AG09319 (cell line): Measurements from ENCODE around the gene OGN.
"Not testable (repeated sequence)": the region's sequence is repeated elsewhere in the genome, so short reads cannot be mapped to it uniquely, and the experiment has no call there.

Experiments used
- DNase-seq: peaks from one replicate; pipeline ENCODE4 v3.0.0-alpha.2; 2010; ENCODE audit warnings: low read depth; ENCODE audit errors: extremely low read depth
- TF ChIP-seq, protein P1 (sequence below): IDR thresholded peaks from 2 replicates; pipeline ENCODE4 v1.5.1; 2011; ENCODE audit warnings: low read depth, mild to moderate bottlenecking, inconsistent platforms, low read length, moderate library complexity

OGN gene

GRCh38 chr9:92423612-92424011, 19.2 kb upstream of the OGN start:
- DNase-seq = no peak
- TF ChIP-seq, protein P1, sequence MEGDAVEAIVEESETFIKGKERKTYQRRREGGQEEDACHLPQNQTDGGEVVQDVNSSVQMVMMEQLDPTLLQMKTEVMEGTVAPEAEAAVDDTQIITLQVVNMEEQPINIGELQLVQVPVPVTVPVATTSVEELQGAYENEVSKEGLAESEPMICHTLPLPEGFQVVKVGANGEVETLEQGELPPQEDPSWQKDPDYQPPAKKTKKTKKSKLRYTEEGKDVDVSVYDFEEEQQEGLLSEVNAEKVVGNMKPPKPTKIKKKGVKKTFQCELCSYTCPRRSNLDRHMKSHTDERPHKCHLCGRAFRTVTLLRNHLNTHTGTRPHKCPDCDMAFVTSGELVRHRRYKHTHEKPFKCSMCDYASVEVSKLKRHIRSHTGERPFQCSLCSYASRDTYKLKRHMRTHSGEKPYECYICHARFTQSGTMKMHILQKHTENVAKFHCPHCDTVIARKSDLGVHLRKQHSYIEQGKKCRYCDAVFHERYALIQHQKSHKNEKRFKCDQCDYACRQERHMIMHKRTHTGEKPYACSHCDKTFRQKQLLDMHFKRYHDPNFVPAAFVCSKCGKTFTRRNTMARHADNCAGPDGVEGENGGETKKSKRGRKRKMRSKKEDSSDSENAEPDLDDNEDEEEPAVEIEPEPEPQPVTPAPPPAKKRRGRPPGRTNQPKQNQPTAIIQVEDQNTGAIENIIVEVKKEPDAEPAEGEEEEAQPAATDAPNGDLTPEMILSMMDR = no peak

GRCh38 chr9:92422611-92423338, 18.4 kb upstream of the OGN start:
- no peak for DNase-seq
- TF ChIP-seq, protein P1 = no peak

GRCh38 chr9:92414566-92414965, 10.2 kb upstream of the OGN start:
- no peak for DNase-seq
- TF ChIP-seq, protein P1 = no peak

GRCh38 chr9:92411157-92411556, 6.8 kb upstream of the OGN start:
- DNase-seq = not testable (repeated sequence)

- TF ChIP-seq, protein P1 = no peak
Measured at GRCh38 chr9:92408747-92409478, 4.5 kb upstream of the OGN start.

GRCh38 chr9:92407818-92408217, 3.4 kb upstream of the OGN start:
- TF ChIP-seq, protein P1 = no peak
- no peak for DNase-seq

More at GRCh38 chr9:92408747-92409478, 4.5 kb upstream of the OGN start:
- DNase-seq = no peak

DNA sequence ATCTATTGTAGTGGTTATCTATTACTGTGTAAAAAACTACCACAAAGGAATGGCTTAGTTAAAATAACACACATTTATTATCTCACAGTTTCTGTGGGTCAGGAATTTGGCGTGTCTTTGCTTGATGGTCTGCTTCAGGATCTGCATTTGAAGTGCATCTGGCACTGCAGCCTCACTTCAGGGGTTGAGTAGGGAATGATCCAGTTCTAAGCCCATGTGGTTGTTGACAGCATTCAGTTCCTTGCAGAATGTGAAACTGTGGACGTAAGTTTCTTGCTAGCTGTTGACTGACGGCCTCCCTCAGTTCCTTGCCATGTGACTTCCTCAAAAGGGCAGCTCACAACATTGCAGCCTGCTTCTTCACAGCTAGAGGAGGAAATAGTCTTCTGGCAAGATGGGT, 2.1 kb upstream of the OGN start:
- DNase-seq = no peak

More for the DNA sequence above, 2.1 kb upstream of the OGN start:
- TF ChIP-seq, protein P1 = no peak
